ENCODE data around the gene RDH16. TPM values are rescaled to one million over a fixed set of nuclear protein-coding genes. Genes with fewer than 3 reads are reported as not detected.
A peak's percentile ranks its signal among the peaks of the same experiment; 100 is the strongest.

Gene RDH16
- total RNA-seq, 2 experiments from 2014 or later: 0.30 to 0.34 TPM

DNA sequence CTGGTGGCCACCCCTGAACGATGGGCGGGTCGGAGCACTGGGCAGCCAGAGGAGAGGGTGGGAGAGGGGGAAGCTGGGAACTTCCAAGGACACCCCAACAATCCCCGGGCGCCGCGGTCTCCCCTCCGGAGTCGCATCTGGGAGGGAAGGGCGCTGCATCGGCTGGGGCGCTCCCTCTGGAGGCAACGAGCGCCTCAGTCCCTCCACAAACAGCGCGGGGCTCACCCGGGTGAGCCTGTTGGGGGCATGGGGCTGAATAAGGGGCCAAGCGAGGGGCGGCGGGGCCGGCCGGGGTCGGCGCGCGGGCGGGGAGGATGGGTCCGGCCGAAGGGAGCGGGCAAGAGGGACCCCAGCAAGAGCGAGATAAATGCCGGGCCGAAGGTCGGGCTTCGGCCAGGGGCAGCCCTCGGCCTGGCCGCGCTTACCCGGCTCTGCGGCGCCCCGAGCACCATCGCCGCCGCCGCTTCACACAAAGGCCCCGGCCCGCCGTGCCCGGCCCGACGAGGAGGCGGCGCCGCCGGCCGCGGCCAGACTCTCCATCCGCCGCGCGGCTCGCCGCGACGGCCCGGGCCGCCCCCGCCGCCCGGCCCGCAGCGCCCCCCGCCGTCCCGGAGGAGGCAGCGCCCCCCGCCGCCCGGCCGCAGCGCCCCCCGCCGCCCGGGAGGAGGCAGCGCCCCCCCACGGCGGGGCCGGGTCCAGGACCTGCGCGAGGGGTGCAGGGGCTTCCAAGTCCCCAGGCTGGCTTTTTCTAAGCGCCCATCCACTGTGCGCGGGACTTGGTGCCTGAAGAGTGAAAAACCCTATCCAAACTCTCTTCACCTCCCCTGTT is 48.8 kb upstream of the RDH16 start, which contains the start of gene ZBTB39:
Gene ZBTB39, minus strand, starts transcription at position 567 of the 829 bp plus-strand sequence. CDS start 1,629 bp downstream, outside the sequence.
- no peaks in the 10 kb centered on the region for H3K9me3 Mint-ChIP-seq
- peaks cover 66% of the 10 kb centered on the region for H3K4me1 Mint-ChIP-seq (ENCODE audit: low read depth)

DNA sequence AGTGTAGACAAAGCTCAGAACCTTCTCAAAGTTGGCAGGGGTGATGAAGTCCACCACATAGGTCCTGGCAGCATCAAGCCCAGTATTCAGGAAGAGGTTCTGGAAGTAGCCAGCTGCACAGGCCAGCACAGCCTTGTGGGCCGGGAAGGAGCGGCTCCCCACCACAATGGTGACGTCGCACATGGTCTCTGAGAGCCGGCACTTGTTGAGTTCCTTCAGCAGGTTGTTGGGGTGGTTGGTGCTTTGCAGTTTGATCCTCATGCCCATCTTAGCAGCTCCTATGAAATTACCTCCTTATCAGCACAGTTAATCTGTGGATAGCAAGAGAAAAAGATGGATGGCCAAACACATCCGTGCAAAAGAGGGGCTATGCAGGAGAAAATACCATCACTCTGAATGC is 47.2 kb upstream of the RDH16 start:
- Mint-ChIP-seq H3K27ac (no peak overlapping the region), H3K4me1 (ENCODE audit: low read depth) (peaks cover 65% of the 10 kb centered on the region)

More for the DNA sequence above, 48.8 kb upstream of the RDH16 start, which contains the start of gene ZBTB39:
- Mint-ChIP-seq H3K27ac (peak within 1 kb of the TSS; percentile 81), H3K36me3 (ENCODE audit: low read depth) (peaks cover 48% of the 10 kb centered on the region), H3K27me3 (no peaks in the 10 kb centered on the region), H3K4me3 (peak within 1 kb of the TSS; percentile 93)
- DNase-seq (peak; percentile 32 to 90 (median 60)), ATAC-seq (ENCODE audit: poor library complexity) (peak; percentile 74)
- ChIA-PET POLR2A (interaction anchor here (1.2 to 2.2 kb wide), 6 partner anchors 25 to 281 kb away, joined by 3 to 15 read pairs (median 4); partner anchors contain the start of gene STAT6), CTCF (interaction anchor here (0.6 to 1.5 kb wide), 5 partner anchors 11 to 247 kb away, joined by 3 to 7 read pairs (median 3); no protein-coding TSS in a partner anchor)
- TF ChIP-seq, protein P1, sequence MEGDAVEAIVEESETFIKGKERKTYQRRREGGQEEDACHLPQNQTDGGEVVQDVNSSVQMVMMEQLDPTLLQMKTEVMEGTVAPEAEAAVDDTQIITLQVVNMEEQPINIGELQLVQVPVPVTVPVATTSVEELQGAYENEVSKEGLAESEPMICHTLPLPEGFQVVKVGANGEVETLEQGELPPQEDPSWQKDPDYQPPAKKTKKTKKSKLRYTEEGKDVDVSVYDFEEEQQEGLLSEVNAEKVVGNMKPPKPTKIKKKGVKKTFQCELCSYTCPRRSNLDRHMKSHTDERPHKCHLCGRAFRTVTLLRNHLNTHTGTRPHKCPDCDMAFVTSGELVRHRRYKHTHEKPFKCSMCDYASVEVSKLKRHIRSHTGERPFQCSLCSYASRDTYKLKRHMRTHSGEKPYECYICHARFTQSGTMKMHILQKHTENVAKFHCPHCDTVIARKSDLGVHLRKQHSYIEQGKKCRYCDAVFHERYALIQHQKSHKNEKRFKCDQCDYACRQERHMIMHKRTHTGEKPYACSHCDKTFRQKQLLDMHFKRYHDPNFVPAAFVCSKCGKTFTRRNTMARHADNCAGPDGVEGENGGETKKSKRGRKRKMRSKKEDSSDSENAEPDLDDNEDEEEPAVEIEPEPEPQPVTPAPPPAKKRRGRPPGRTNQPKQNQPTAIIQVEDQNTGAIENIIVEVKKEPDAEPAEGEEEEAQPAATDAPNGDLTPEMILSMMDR (IDR thresholded peaks at IDR 0.05): peak; percentile 49
- Histone ChIP-seq H3K9me3 (ENCODE audit: control insufficient read depth in 1 of 2, insufficient read depth in 1 of 2, low read length in 2 of 2) (no peaks in the 10 kb centered on the region), H3K4me3 (ENCODE audit: low read length) (peak within 1 kb of the TSS; percentile 76), H3K27ac (ENCODE audit: low read depth in 1 of 2, low read length in 2 of 2) (peak within 1 kb of the TSS; percentile 33 to 47), H3K36me3 (ENCODE audit: insufficient read depth, low read length) (peaks cover 28% of the 10 kb centered on the region), H3K27me3 (ENCODE audit: control insufficient read depth in 1 of 2, insufficient read depth in 2 of 2, low read length in 2 of 2) (no peaks in the 10 kb centered on the region), H3K4me1 (ENCODE audit: insufficient read depth, low read length) (peaks cover 51% of the 10 kb centered on the region)
- intact Hi-C loops (cut with DNase I, micrococcal nuclease): loop anchor here (5.0 kb wide), 2 partner anchors 176 to 249 kb away; no protein-coding TSS in a partner anchor

DNA sequence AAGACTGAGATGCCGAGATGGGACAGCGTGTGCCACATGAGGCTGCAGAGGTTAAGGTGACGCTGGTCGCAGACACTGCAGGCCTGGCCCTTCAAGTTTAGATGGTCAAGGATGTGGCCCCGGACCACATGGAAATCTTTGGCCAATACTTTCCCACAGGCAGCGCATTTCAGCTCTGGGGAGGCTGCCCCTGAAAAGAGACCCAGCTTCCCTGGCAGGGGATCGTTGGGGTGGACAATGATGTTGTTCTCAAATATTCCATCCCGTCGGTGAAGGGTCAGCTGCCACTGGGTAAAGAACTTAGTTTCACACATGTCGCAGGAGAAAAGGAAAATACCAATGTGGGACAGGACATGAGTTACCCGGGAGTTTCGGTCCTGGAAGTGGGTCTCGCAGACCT is 46.0 kb upstream of the RDH16 start:
- TF ChIP-seq, protein P1 (IDR thresholded peaks at IDR 0.05): no peak
- Histone ChIP-seq H3K36me3 (ENCODE audit: insufficient read depth, low read length) (peaks cover 43% of the 10 kb centered on the region), H3K4me1 (ENCODE audit: insufficient read depth, low read length) (peaks cover 54% of the 10 kb centered on the region), H3K27ac (ENCODE audit: low read depth in 1 of 2, low read length in 2 of 2) (no peak overlapping the region), H3K9me3 (ENCODE audit: control insufficient read depth in 1 of 2, insufficient read depth in 1 of 2, low read length in 2 of 2) (no peaks in the 10 kb centered on the region), H3K4me3 (ENCODE audit: low read length) (no peak overlapping the region), H3K27me3 (ENCODE audit: control insufficient read depth in 1 of 2, insufficient read depth in 2 of 2, low read length in 2 of 2) (no peaks in the 10 kb centered on the region)
- Mint-ChIP-seq H3K9me3 (no peaks in the 10 kb centered on the region), H3K36me3 (ENCODE audit: low read depth) (peaks cover 74% of the 10 kb centered on the region), H3K4me3 (no peak overlapping the region), H3K27ac (no peak overlapping the region), H3K4me1 (ENCODE audit: low read depth) (peaks cover 73% of the 10 kb centered on the region), H3K27me3 (no peaks in the 10 kb centered on the region)
- DNase-seq (no peak), ATAC-seq (ENCODE audit: poor library complexity) (no peak)
- ChIA-PET CTCF (no interaction called here), POLR2A (no interaction called here)
- intact Hi-C loops (cut with DNase I, micrococcal nuclease): loop anchor here in 1 of 2 experiments (5.0 kb wide), 1 partner anchor 246 kb away; no protein-coding TSS in a partner anchor

More for the DNA sequence above, 47.2 kb upstream of the RDH16 start:
- no peaks in the 10 kb centered on the region for H3K9me3 Mint-ChIP-seq
- no peaks in the 10 kb centered on the region for H3K27me3 Mint-ChIP-seq
- H3K36me3 Mint-ChIP-seq (ENCODE audit: low read depth): peaks cover 63% of the 10 kb centered on the region
- no peak for ATAC-seq (ENCODE audit: poor library complexity)
- CTCF ChIA-PET: interaction anchor here (1.2 kb wide), 1 partner anchor 17 kb away, joined by 4 read pairs; no protein-coding TSS in a partner anchor
- DNase-seq: no peak
- TF ChIP-seq, protein P1 (IDR thresholded peaks at IDR 0.05): no peak
- H3K4me1 ChIP-seq (ENCODE audit: insufficient read depth, low read length): peaks cover 51% of the 10 kb centered on the region
- POLR2A ChIA-PET: interaction anchor here (1.2 to 1.8 kb wide), 4 partner anchors 61 to 279 kb away, joined by 3 to 15 read pairs (median 4); partner anchors contain the start of gene STAT6
- no peak overlapping the region for H3K4me3 ChIP-seq (ENCODE audit: low read length)
- no peaks in the 10 kb centered on the region for H3K27me3 ChIP-seq (ENCODE audit: control insufficient read depth in 1 of 2, insufficient read depth in 2 of 2, low read length in 2 of 2)
- H3K4me3 Mint-ChIP-seq: peak overlapping the region; percentile 93
- peaks cover 41% of the 10 kb centered on the region for H3K36me3 ChIP-seq (ENCODE audit: insufficient read depth, low read length)
- H3K27ac ChIP-seq (ENCODE audit: low read depth in 1 of 2, low read length in 2 of 2): no peak overlapping the region
- H3K9me3 ChIP-seq (ENCODE audit: control insufficient read depth in 1 of 2, insufficient read depth in 1 of 2, low read length in 2 of 2): no peaks in the 10 kb centered on the region
- intact Hi-C loops (cut with DNase I, micrococcal nuclease): loop anchor here (5.0 kb wide), 2 partner anchors 178 to 247 kb away; no protein-coding TSS in a partner anchor
